CD4-positive, alpha-beta T cell treated with Interleukin-4 for 1 hour (primary cell): ENCODE data around the gene HPS5.
A peak's percentile ranks its signal among the peaks of the same experiment; 100 is the strongest.
"Not testable (repeated sequence)": the region's sequence is repeated elsewhere in the genome, so short reads cannot be mapped to it uniquely, and the experiment has no call there.

Experiments used
- DNase-seq, 2 donors: peaks; one replicate each; pipeline ENCODE4 v3.0.0-alpha.2; 2020 to 2022

The HPS5 gene, protein sequence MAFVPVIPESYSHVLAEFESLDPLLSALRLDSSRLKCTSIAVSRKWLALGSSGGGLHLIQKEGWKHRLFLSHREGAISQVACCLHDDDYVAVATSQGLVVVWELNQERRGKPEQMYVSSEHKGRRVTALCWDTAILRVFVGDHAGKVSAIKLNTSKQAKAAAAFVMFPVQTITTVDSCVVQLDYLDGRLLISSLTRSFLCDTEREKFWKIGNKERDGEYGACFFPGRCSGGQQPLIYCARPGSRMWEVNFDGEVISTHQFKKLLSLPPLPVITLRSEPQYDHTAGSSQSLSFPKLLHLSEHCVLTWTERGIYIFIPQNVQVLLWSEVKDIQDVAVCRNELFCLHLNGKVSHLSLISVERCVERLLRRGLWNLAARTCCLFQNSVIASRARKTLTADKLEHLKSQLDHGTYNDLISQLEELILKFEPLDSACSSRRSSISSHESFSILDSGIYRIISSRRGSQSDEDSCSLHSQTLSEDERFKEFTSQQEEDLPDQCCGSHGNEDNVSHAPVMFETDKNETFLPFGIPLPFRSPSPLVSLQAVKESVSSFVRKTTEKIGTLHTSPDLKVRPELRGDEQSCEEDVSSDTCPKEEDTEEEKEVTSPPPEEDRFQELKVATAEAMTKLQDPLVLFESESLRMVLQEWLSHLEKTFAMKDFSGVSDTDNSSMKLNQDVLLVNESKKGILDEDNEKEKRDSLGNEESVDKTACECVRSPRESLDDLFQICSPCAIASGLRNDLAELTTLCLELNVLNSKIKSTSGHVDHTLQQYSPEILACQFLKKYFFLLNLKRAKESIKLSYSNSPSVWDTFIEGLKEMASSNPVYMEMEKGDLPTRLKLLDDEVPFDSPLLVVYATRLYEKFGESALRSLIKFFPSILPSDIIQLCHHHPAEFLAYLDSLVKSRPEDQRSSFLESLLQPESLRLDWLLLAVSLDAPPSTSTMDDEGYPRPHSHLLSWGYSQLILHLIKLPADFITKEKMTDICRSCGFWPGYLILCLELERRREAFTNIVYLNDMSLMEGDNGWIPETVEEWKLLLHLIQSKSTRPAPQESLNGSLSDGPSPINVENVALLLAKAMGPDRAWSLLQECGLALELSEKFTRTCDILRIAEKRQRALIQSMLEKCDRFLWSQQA

GRCh38 chr11:18321969-18322711 lies at the start of gene HPS5, which contains the start of gene GTF2H1:
Gene HPS5 (minus strand): TSS chr11:18322140. CDS start chr11:18317858, 4,282 bp downstream.
Gene GTF2H1 (plus strand): TSS chr11:18322567. CDS start chr11:18333075, 10,508 bp downstream.
- DNase-seq: peak; percentile 97 to 98

DNA sequence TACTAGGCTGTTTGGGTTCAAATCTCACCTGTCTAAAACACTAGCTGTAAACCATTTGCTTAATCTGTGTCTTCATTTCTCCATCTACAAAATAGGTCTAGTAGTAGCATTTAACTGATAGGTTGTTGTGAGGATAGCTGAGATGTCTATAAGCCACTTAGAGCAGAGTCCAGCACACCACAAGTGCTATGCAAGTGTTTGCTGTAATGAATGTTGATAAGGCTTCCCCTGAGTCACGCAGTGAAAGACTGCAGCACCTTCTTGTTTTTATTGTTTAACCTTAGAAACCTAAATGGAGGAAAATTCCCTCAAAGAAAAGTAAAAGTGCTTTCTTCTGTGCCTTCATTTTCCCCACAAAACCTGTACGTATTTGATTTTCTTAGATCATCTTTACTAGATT lies 49.3 kb upstream of the HPS5 start:
- no peak for DNase-seq

DNA sequence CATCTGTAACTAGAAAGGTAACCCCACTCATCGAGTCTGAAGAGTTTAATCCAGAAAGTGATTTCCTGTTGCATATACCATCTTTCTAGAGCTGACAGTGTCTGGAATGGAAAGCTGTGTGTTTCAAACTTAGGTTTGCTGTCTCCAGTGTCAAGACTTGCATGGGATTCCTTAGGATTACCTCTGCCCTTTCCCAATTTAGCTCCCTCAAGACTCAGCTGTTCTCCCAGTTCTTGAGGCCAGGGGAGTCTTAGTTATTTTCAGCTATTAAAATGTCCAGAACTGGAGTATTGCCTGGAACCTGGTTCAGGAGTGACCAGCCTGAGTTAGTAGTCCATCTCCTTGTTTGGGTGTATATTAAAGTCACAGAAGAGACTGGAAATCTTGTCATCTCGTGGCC lies 47.5 kb upstream of the HPS5 start:
- no peak for DNase-seq

- no peak for DNase-seq
These were observed 46.3 kb upstream of the HPS5 start for GRCh38 chr11:18368221-18368620.

GRCh38 chr11:18367431-18367830 lies 45.5 kb upstream of the HPS5 start:
- no peak for DNase-seq

DNA sequence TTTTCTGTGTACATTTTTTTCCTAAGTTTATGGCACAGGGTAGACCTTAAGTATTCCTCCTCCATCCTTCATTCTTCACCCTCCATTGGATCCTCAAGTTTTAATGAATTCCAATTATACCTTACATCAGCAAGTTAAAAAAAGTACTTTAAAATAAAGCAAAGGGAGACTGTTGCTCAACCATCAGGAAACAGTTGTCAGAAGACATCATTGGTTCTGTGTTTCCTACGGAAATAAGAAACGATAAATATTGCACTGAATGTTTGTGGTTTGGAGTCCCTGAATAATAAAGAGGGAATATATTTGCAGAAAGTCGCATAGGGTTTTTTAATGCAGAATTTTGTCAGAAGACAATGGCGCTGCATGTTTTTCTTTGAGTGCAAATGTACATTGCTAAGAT lies 44.3 kb upstream of the HPS5 start:
- DNase-seq: no peak

GRCh38 chr11:18365741-18366140 lies 43.8 kb upstream of the HPS5 start:
- DNase-seq: no peak

- DNase-seq: no peak
These were observed 42.6 kb upstream of the HPS5 start for GRCh38 chr11:18364495-18365073.

- DNase-seq: no peak
These were observed 39.2 kb upstream of the HPS5 start for GRCh38 chr11:18361154-18361553.

GRCh38 chr11:18358646-18359045 lies 36.7 kb upstream of the HPS5 start:
- no peak for DNase-seq

- DNase-seq: no peak
These were observed 30.6 kb upstream of the HPS5 start for GRCh38 chr11:18352581-18352980.

DNA sequence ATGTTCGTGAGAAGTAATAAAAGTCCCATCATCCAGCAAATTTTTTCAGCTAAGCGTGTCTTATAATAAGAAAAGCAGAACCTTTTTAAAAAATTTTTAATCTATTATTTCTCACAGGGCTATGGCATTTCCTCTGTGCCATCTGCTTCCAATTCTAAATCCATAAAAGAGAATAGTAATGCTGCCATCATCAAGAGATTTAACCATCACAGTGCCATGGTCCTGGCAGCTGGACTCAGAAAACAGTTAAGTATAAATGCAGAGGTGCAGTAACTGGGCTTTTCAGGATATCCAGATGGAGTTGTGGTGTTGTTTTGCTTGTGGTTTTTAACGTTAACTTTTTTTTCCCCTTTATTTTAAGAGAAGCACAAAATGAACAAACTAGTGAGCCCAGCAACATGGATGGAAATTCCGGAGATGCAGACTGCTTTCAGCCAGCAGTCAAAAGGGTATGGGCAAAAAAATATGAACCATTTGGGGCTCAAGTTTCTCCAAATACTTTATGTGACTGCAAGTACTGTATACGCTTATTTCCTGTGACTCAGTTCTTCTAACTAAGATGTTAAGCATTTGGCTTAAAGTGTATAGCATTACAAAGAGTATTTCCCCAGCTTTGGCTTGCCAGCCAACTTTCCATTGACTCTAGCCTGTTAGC lies 25.7 kb upstream of the HPS5 start:
- DNase-seq: no peak

- peak in 1 of 2 donors; percentile 61 for DNase-seq
These were observed 11.0 kb upstream of the HPS5 start for GRCh38 chr11:18332891-18333290.

GRCh38 chr11:18332302-18332701 lies 10.4 kb upstream of the HPS5 start:
- peak in 1 of 2 donors; percentile 76 for DNase-seq

DNA sequence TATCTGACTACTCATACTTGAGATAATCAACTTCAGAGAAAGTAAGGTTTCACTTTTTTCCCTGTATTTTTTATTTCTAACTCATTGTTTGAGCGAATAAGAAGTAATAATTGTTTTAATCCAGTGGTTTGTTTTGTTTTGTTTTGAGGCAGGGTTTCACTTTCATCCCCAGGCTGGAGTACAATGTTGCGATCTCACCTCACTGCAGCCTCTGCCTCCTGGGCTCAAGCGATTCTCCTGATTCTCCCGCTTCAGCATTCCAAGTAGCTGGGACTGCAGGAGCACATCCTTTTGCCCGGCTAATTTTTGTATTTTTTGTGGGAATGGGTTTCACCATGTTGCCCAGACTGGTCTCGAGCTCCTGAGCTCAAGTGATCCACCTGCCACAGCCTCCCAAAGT lies 9.0 kb upstream of the HPS5 start:
- DNase-seq: peak in 1 of 2 donors; percentile 13

DNA sequence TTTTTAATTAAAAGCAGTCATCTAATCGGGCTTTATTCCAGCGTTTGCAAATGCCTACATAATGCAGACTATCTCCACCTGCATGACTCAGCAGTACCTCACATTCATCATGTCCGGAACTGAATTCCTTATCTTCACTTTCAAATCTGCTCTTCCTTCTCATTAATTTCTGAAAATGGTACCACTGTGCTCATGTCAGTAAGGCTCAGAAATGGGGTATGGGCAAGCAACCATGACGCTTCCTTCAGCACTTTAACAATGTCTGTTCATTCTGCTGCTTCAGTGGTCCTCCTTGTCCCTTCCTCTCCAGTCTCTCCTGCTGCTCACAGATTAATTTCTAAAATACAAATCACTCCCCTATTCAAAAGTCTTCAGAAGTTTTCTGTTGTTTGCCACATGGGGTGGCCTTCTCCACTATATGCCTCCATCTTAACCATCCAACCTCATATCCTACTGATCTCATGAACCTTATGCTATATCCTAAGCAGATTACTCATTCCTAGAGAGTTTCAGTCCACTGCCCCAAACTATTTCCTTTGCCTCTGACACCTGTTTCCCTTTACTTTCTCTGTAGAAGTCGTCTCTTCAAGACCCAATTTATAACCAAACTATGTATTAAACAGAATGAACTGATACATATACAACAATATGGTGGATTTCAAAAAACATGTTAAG lies 7.4 kb upstream of the HPS5 start:
- DNase-seq: peak in 1 of 2 donors; percentile 10

DNA sequence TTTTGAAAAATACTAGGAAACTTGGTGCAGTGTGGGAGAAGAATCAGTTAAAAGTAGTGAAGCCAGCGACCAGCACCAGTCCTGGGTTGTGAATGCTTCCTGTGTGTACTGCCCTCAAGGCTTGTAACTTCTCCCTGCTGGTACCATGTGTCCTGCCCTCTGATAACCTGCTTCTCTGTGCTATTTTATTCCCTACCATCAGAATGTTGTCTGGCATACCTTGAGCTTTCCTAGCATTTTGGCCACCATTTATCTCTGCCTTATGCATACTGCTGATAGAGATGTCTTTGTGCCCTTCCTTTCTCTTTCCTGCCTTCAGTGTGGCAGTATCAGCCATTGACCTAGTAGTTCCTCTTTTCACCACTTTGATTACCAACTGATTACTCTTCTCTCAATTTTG lies 2.4 kb upstream of the HPS5 start:
- DNase-seq: no peak

DNA sequence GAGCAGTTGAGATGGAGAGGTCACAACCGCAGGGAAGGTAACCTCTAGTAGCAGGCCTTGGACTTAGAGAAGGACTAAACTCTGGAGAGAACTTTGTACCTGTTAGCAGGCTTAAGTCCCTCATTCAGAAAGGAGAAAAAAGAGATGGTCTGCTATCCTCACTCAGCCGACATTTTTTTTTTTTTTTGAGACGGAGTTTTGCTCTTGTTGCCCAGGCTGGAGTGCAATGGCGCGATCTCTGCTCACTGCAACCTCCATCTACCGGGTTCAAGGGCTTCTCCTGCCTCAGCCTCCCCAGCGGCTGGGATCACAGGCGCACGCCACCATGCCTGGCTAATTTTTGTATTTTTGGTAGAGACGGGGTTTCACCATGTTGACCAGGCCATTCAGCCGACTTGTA lies 1.9 kb upstream of the HPS5 start:
- DNase-seq: not testable (repeated sequence)

DNA sequence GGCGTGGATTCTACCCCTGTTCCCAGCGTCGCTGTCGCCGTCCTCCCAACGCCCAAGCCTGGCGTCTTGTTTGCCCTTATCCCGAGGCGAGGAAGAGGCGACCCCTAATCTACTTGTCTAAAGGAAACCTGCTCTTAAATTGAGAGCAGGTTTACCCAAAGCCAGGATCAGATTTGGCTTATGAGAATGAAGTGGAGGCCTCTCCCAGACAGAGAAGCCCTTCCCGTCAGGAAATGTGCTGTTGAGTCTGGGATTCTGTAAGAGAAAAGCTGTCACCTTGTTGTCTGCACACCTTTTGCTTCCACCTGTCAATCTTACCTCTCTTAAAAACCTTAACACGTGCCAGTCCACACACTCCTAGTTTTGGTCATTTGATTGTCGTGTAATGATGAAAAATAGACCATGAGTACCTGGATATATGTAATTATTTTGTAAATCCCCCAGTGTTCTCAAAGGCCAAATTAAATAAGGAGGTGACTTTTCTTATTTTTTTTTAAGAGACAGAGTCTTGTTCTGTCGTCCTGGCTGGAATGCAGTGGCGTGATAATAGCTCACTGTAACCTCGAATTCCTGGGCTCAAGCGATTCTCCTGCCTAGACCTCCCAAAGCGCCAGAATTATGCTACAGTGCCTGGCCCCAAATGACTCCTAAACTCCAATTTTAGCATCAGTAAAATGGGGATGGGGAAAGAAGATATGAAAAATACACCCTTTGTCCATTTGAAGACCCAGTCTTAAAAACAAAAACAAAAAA lies 1.1 kb upstream of the HPS5 start:
- no peak for DNase-seq

- DNase-seq: no peak
These were observed 367 bp downstream of the HPS5 start for GRCh38 chr11:18321578-18321968.
